Adrenal gland (tissue), 12 donors: ENCODE results near the gene PGM1. TPM values are rescaled to one million over a fixed set of nuclear protein-coding genes. Genes with fewer than 3 reads are reported as not detected.
A peak's percentile ranks its signal among the peaks of the same experiment; 100 is the strongest.

Experiments
- DNase-seq, 7 donors: peaks; one replicate each; pipeline ENCODE4 v3.0.0-alpha.2; 2019 to 2020
- H3K27ac ChIP-seq, 5 donors: fragments of 200-600 bp; sonication (generic) in 4 of 5; 1 replicate in 3 of 5; 2 replicates in 2 of 5; pipeline versions ENCODE4 v1.5.1 to v1.8.0; 2016 to 2020; ENCODE audit warnings: mild to moderate bottlenecking in 1 of 5
- H3K27me3 ChIP-seq: fragments of 200-600 bp; 2 replicates; pipeline ENCODE4 v1.8.0; 2021
- H3K36me3 ChIP-seq, 2 donors: fragments of 200-600 bp; replicated peaks in 1 of 2; 1 replicate in 1 of 2; 2 replicates in 1 of 2; pipeline versions ENCODE4 v1.5.1 to v1.8.0; 2018 to 2022
- H3K4me1 ChIP-seq, 2 donors: fragments of 200-600 bp; replicated peaks in 1 of 2; 1 replicate in 1 of 2; 2 replicates in 1 of 2; pipeline versions ENCODE4 v1.5.1 to v1.8.0; 2018 to 2021
- H3K4me3 ChIP-seq, 4 donors: fragments of 200-600 bp; sonication (generic) in 3 of 4; one replicate each; pipeline ENCODE4 v1.5.1; 2016 to 2018
- H3K9me3 ChIP-seq, 3 donors: fragments of 200-600 bp; sonication (generic) in 1 of 3; replicated peaks in 1 of 3; 1 replicate in 2 of 3; 2 replicates in 1 of 3; pipeline versions ENCODE4 v1.5.1 to v1.8.0; 2016 to 2021
- CTCF ChIP-seq, 6 experiments: fragments of 450-650 bp in 4 of 6; fragments of 200-600 bp in 2 of 6; sonication (generic) in 1 of 6; IDR thresholded peaks; 1 replicate in 5 of 6; 2 replicates in 1 of 6; pipeline versions ENCODE4 v1.5.1 to v1.8.0; 2016 to 2021; ENCODE audit warnings: antibody characterized with exemption in 6 of 6, mild to moderate bottlenecking in 2 of 6, moderate library complexity in 1 of 6
- POLR2A ChIP-seq, 2 donors: fragments of 450-650 bp; IDR thresholded peaks; one replicate each; pipeline ENCODE4 v1.6.1; 2017; ENCODE audit warnings: antibody characterized with exemption in 2 of 2, mild to moderate bottlenecking in 2 of 2, moderate library complexity in 1 of 2
- WGBS, 4 donors: extraction: QIAGEN DNeasy Blood & Tissue Kit in 2 of 4; methylation state at CpG; one replicate each; pipeline versions ENCODE4 v1.1.5 to v1.1.7; 2013 to 2017; 5-methylcytosine and 5-hydroxymethylcytosine counted together
- intact Hi-C, 2 donors: fragments of 100-400 bp; cut with DNase I; formaldehyde crosslinking; loops; one replicate each; pipeline versions ENCODE4 v1.14.1 to v1.15.0; 2022 to 2023
- polyA plus RNA-seq, 3 donors: library from polyadenylated mRNA; stranded (reverse); fragments of 200-250 nt in 2 of 3; fragments of 350-450 nt in 1 of 3; fragmentation: Illumina TruSeq in 1 of 3; extraction: RNeasy Lipid Tissue Mini Kit (QIAGEN cat#74804) in 1 of 3; gene quantifications; one replicate each; pipeline ENCODE4 v1.2.3, GENCODE V29; 2013 to 2014
- total RNA-seq, 9 donors: library from RNA; depleted of rRNA in 4 of 9; stranded (reverse); fragments of >200 nt in 4 of 9; fragments of 120-200 nt in 1 of 9; fragmentation: NEBNext Ultra II Directional in 1 of 9; extraction: Animal tissue kit (Norgen Biotek cat#: 25700) in 1 of 9; gene quantifications; one replicate each; pipeline versions ENCODE4 v1.1.0 to v1.2.4, GENCODE V29; 2013 to 2023
- donor health status: healthy with polysubstance abuse.
- donor health status: Bipolar disorder and iron deficiency.
- donor health status: DM: yes; HTN: yes; CAD: no.
- donor health status: DM: no; HTN: no; CAD: no.
- donor health status: DM: no; HTN: no; CAD: no.
- donor health status: DM: yes; HTN: yes; CAD: no.

PGM1 gene
- total and polyA plus RNA-seq, 12 donors, result 11.9 to 156 (median 120) TPM

DNA sequence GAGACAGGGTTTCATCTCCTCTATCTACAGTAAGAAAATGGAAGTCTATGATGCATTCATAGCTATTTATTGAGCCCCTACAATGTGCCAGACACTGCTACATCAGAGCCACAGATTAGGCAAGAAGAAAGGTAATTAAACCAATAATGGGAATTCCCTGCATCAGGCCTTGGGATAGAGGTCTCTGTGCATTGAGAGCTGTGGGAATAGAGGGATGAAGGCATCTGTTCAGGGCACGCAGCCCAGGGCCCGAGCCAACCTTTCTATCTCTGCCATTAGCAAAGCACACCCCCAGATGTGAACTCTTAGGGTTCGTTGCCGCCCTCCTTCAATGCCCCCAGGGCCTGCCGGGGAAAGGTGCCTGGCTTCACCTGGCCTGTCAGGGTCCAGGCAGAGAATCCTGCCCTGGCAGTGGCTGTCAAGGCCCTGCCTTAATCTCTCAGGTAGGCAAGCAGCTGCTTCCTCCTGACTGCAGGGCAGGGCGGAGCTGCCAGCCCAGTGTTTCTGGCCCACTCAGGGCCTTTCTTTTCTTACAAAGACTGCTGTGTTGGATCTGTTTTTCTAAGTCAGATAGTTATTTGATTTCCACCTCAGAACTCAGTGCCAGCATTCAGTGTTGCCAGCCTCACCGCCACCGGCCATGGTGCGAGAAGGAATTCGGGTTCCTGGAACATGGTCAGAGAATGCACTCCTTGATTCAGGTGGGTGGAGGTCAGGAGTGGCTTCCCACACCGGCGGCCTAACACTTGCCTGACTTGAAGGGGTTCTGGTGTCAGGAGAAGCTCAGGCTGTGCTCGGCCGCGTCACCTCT, 76.1 kb downstream of the PGM1 start:
- Histone ChIP-seq H3K36me3 (no peaks in the 10 kb centered on the region), H3K9me3 (no peaks in the 10 kb centered on the region), H3K27me3 (no peaks in the 10 kb centered on the region), H3K4me1 (no peaks in the 10 kb centered on the region), H3K27ac (no peak overlapping the region), H3K4me3 (no peak overlapping the region)
- intact Hi-C loops, result no loop called here
- 90 to 100% (median 93%) methylated on average over 6 to 15 of the region's 15 CpGs for WGBS, 4 donors
- no peak for DNase-seq
- TF ChIP-seq CTCF (IDR thresholded peaks at IDR 0.05) (no peak), POLR2A (IDR thresholded peaks at IDR 0.05) (no peak)

- Histone ChIP-seq H3K9me3 (no peaks in the 10 kb centered on the region), H3K36me3 (no peaks in the 10 kb centered on the region), H3K4me3 (no peak overlapping the region), H3K4me1 (peaks cover 0 to 6% of the 10 kb centered on the region in 2 donors), H3K27me3 (no peaks in the 10 kb centered on the region), H3K27ac (no peak overlapping the region)
- no peak for DNase-seq
- TF ChIP-seq CTCF (IDR thresholded peaks at IDR 0.05), result no peak
- TF ChIP-seq POLR2A (IDR thresholded peaks at IDR 0.05), result no peak
- intact Hi-C loops, result loop anchor here in 1 of 2 donors (10.0 kb wide), 1 partner anchor 575 kb away; no protein-coding TSS in a partner anchor
- WGBS, 4 donors, result 90 to 97% (median 96%) methylated on average over 5 of the region's 5 CpGs
Observed at GRCh38 chr1:63670164-63670563, 77.0 kb downstream of the PGM1 start.

GRCh38 chr1:63671514-63671913, 78.3 kb downstream of the PGM1 start:
- H3K4me3 ChIP-seq, result no peak overlapping the region
- DNase-seq, result no peak
- H3K27ac ChIP-seq, result no peak overlapping the region
- no peaks in the 10 kb centered on the region for H3K36me3 ChIP-seq
- TF ChIP-seq POLR2A (IDR thresholded peaks at IDR 0.05) (no peak), CTCF (IDR thresholded peaks at IDR 0.05) (no peak)
- H3K9me3 ChIP-seq, result no peaks in the 10 kb centered on the region
- no peaks in the 10 kb centered on the region for H3K27me3 ChIP-seq
- intact Hi-C loops, result loop anchor here in 1 of 2 donors (10.0 kb wide), 1 partner anchor 573 kb away; no protein-coding TSS in a partner anchor
- WGBS, 4 donors, result 93 to 100% (median 99%) methylated on average over 1 of the region's 1 CpG
- H3K4me1 ChIP-seq, result peaks cover 0 to 6% of the 10 kb centered on the region in 2 donors

DNA sequence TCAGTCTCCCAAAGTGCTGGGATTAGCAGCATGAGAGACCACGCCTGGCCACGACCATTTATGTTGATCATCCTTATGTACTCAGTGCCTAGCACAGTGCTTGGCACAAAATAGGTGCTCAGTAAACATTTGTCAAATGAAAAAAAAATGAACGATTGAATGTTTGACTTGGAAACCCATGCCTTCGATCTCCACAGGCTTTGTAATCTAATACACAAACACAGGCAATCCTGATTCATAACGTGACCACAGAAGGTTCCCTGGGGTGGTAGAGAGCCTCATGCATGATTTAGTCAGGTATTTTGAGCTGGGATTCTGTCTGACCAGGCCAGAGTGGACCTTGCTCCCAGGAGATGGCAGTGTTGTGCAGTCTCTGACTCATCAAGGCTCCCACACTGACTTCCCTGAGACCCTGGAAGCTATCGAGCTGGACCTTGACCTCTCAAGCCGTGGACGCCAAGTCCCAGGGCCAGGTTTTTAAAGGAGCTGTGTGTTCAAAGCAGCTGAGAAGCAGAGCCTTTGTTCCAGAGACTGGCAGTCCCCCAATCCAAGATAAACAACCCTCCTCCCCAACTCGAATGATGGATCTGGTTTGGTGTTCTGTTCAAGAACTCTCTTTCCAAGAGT, 81.1 kb downstream of the PGM1 start:
- Histone ChIP-seq H3K4me1 (peaks cover 0 to 6% of the 10 kb centered on the region in 2 donors), H3K27ac (no peak overlapping the region), H3K4me3 (no peak overlapping the region), H3K36me3 (no peaks in the 10 kb centered on the region), H3K27me3 (no peaks in the 10 kb centered on the region), H3K9me3 (no peaks in the 10 kb centered on the region)
- peak; percentile 72 to 87 (median 82) for DNase-seq
- TF ChIP-seq CTCF (IDR thresholded peaks at IDR 0.05), result peak; percentile 36 to 71 (median 64)
- TF ChIP-seq POLR2A (IDR thresholded peaks at IDR 0.05), result no peak
- 38 to 60% (median 43%) methylated on average over 5 to 9 of the region's 9 CpGs for WGBS, 4 donors
- intact Hi-C loops, result loop anchor here in 1 of 2 donors (10.0 kb wide), 1 partner anchor 570 kb away; no protein-coding TSS in a partner anchor
